ENCODE measurements around the gene BRAF. TPM values are rescaled to one million over a fixed set of nuclear protein-coding genes. Genes with fewer than 3 reads are reported as not detected.

The BRAF gene
- total RNA-seq, 4 donors from 2014 or later = 34.0 to 50.7 (median 36.8) TPM

DNA sequence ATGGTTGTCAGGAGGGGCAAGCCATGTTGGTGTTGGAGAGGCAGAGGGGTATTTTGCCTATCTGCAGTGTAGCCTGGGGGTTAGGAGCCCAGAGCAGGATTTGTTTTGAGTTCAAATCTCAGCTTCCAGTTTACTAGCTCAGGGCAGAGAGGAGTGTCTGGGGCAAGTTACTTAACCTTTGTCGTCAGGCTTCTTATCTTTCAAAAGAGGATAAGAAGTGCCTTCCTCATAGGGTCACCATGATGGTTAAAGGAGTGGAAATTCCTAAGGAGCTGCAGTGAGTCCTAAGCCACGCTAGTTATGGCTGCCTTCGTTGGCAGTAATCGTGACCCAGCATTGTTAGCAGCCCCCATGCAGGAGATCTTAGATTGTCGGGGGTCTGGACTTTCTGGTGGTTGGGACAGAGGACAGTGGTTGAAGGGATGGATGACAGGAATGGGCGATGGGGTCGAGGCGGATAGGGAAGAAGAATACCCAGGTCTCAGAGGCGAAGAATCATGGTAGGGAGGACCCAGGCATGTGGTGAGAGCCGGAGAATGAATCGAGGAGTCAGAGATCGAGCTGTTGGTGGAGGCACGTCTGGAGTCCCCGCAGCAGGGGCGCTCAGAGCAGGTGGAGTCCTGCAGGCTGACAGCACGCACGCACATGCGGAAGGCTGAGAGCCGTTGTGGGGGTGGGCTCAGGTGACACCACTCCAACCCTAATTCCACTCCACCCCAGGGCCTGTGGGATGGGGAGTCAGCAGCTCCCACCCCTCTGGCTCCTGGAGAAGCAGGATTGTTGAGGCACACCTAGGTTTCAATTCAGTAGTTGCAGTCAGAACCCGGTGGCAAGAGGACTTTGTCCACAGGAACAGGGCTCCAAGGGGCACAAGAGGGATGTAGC is 240.4 kb downstream of the BRAF start:
- 93% methylated on average over 20 of the region's 20 CpGs for WGBS
- Histone ChIP-seq H3K4me1 (no peaks in the 10 kb centered on the region), H3K27ac (replicated peaks in 1 of 4) (no peak overlapping the region), H3K27me3 (no peaks in the 10 kb centered on the region), H3K36me3 (peaks cover 35 to 97% (median 74%) of the 10 kb centered on the region in 4 donors), H3K9me3 (no peaks in the 10 kb centered on the region), H3K4me3 (no peak overlapping the region)
- DNase-seq (ENCODE audit: extremely low spot score) = no peak
- TF ChIP-seq POLR2AphosphoS5 (IDR thresholded peaks at IDR 0.05) = no peak
- intact Hi-C loops (cut with DNase I) = no loop called here

DNA sequence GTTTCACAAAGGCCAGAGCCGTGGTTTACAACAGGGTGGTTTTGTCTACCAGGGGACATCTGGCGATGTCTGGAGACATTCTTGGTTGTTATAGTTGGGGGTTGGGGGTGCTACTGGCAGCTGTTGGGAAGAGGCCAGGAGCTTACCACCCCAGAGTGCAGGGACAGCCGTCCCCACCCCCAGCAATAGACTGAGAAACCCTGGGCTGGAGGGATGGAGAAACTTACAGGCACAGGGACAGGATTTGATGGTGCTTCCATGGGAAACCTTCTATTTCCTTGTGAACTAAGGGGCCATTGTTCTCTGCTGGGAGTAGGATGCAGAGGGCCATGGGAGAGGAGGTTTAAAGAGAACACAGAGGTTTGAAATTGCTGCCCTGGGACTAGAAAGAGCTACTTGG is 241.1 kb downstream of the BRAF start:
- 100% methylated on average over 3 of the region's 3 CpGs for WGBS
- H3K36me3 ChIP-seq = peaks cover 32 to 97% (median 76%) of the 10 kb centered on the region in 4 donors
- H3K4me1 ChIP-seq = no peaks in the 10 kb centered on the region
- DNase-seq (ENCODE audit: extremely low spot score) = no peak
- no peaks in the 10 kb centered on the region for H3K27me3 ChIP-seq
- TF ChIP-seq EP300 (IDR thresholded peaks at IDR 0.05) (no peak), POLR2A (IDR thresholded peaks at IDR 0.05; ENCODE audit: low read depth) (no peak), POLR2AphosphoS5 (IDR thresholded peaks at IDR 0.05) (no peak)
- TF ChIP-seq, protein P1, sequence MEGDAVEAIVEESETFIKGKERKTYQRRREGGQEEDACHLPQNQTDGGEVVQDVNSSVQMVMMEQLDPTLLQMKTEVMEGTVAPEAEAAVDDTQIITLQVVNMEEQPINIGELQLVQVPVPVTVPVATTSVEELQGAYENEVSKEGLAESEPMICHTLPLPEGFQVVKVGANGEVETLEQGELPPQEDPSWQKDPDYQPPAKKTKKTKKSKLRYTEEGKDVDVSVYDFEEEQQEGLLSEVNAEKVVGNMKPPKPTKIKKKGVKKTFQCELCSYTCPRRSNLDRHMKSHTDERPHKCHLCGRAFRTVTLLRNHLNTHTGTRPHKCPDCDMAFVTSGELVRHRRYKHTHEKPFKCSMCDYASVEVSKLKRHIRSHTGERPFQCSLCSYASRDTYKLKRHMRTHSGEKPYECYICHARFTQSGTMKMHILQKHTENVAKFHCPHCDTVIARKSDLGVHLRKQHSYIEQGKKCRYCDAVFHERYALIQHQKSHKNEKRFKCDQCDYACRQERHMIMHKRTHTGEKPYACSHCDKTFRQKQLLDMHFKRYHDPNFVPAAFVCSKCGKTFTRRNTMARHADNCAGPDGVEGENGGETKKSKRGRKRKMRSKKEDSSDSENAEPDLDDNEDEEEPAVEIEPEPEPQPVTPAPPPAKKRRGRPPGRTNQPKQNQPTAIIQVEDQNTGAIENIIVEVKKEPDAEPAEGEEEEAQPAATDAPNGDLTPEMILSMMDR (IDR thresholded peaks at IDR 0.05) = no peak
- intact Hi-C loops (cut with DNase I) = no loop called here
- no peak overlapping the region for H3K27ac ChIP-seq (replicated peaks in 1 of 4)
- H3K9me3 ChIP-seq = no peaks in the 10 kb centered on the region
- no peak overlapping the region for H3K4me3 ChIP-seq

DNA sequence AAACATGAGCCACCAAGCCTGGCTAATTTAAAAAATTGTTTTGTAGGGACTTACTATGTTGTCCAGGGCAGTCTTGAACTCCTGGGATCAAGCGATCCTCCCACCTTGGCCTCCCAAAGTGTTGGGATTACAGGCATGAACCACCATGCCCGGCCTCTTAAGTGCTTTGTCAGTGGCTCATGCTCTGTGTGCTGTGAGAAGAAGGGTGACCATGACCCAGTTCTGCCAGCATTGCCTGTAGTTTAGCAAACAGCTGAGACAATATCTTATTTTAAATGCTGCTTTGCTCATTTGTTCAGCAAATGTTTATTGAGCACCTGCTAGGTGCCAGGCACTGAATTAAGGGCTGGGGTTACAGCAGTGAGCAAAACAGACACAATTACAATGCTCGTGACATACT is 243.0 kb downstream of the BRAF start:
- intact Hi-C loops (cut with DNase I) = no loop called here
- H3K36me3 ChIP-seq = peaks cover 18 to 93% (median 70%) of the 10 kb centered on the region in 4 donors
- no peak overlapping the region for H3K27ac ChIP-seq (replicated peaks in 1 of 4)
- WGBS = 94% methylated on average over 3 of the region's 3 CpGs
- H3K9me3 ChIP-seq = no peaks in the 10 kb centered on the region
- H3K4me3 ChIP-seq = no peak overlapping the region
- H3K27me3 ChIP-seq = no peaks in the 10 kb centered on the region
- TF ChIP-seq POLR2A (IDR thresholded peaks at IDR 0.05; ENCODE audit: low read depth) (no peak), EP300 (IDR thresholded peaks at IDR 0.05) (no peak)
- DNase-seq (ENCODE audit: extremely low spot score) = no peak
- peaks cover 0 to under 1% (median 0%) of the 10 kb centered on the region in 4 donors for H3K4me1 ChIP-seq

DNA sequence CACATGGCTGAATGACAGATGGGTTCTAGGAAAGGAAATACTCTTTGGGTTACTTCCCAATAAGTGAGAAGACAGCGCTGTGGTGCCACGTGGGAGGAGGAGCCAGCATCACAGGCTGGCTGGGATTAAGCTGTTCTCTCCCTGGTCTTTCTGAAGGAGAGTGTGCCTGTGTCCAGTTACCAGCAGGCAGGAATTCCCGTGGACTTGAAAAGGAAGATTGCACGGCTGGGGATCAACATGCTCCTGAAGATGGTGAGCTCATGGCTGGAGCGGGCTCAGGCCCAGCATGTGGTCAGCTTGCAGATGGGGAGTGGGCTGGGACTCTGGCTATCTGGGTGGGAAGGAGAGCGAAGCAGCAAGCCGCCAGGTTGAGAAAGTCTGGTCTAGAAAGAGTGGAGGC is 243.8 kb downstream of the BRAF start:
- 89% methylated on average over 5 of the region's 7 CpGs for WGBS
- TF ChIP-seq, protein P1 (IDR thresholded peaks at IDR 0.05) = no peak
- TF ChIP-seq EP300 (IDR thresholded peaks at IDR 0.05) = no peak
- TF ChIP-seq POLR2A (IDR thresholded peaks at IDR 0.05; ENCODE audit: low read depth) = no peak
- no peak for TF ChIP-seq POLR2AphosphoS5 (IDR thresholded peaks at IDR 0.05)
- H3K9me3 ChIP-seq = no peaks in the 10 kb centered on the region
- intact Hi-C loops (cut with DNase I) = no loop called here
- H3K4me3 ChIP-seq = no peak overlapping the region
- peaks cover 18 to 92% (median 66%) of the 10 kb centered on the region in 4 donors for H3K36me3 ChIP-seq
- no peaks in the 10 kb centered on the region for H3K27me3 ChIP-seq
- DNase-seq (ENCODE audit: extremely low spot score) = no peak
- peaks cover 0 to 9% (median 4%) of the 10 kb centered on the region in 4 donors for H3K4me1 ChIP-seq
- no peak overlapping the region for H3K27ac ChIP-seq (replicated peaks in 1 of 4)

DNA sequence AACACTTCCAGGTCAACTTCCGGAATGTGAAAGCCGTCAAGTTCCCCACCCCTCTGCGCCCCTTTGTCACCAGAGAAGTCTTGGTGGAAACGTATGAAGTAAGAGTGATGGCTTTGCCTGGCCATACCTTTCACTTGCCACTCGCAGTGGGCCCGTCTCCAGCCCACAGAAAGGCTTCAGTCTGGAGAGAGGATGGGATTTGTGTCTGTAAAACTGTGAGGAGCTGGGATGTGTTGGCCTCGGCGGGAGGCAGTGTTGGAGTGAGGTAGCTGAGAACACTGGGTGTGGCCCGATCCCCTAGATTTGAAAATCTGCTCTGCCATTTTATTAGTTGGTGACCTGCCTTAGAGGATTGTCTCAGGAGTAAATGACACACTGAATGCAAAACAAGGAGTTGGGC is 245.5 kb downstream of the BRAF start:
- Histone ChIP-seq H3K27ac (replicated peaks in 1 of 4) (no peak overlapping the region), H3K27me3 (no peaks in the 10 kb centered on the region), H3K9me3 (no peaks in the 10 kb centered on the region), H3K36me3 (peaks cover 18 to 75% (median 58%) of the 10 kb centered on the region in 4 donors), H3K4me3 (no peak overlapping the region), H3K4me1 (peaks cover 17 to 26% (median 21%) of the 10 kb centered on the region in 4 donors)
- WGBS = 95% methylated on average over 9 of the region's 9 CpGs
- no peak for DNase-seq (ENCODE audit: extremely low spot score)
- intact Hi-C loops (cut with DNase I) = loop anchor here (10.0 kb wide), 1 partner anchor 284 kb away; the partner anchor contains the start of gene SLC37A3
- no peak for TF ChIP-seq POLR2A (IDR thresholded peaks at IDR 0.05; ENCODE audit: low read depth)
- no peak for TF ChIP-seq POLR2AphosphoS5 (IDR thresholded peaks at IDR 0.05)
- TF ChIP-seq, protein P1 (IDR thresholded peaks at IDR 0.05) = no peak
- no peak for TF ChIP-seq EP300 (IDR thresholded peaks at IDR 0.05)
